Measurements from ENCODE around the gene ZBP1.
A peak's percentile ranks its signal among the peaks of the same experiment; 100 is the strongest.

The ZBP1 gene

GRCh38 chr20:57657535-57658446, 37.6 kb upstream of the ZBP1 start:
- no peak for DNase-seq

GRCh38 chr20:57656821-57657534, 36.8 kb upstream of the ZBP1 start:
- no peak for DNase-seq

GRCh38 chr20:57656252-57656820, 36.1 kb upstream of the ZBP1 start:
- DNase-seq = no peak

GRCh38 chr20:57655809-57656155, 35.6 kb upstream of the ZBP1 start:
- DNase-seq = no peak

GRCh38 chr20:57654998-57655808, 35.0 kb upstream of the ZBP1 start:
- DNase-seq = no peak

- peak; percentile 22 for DNase-seq
These were observed 34.3 kb upstream of the ZBP1 start for GRCh38 chr20:57654363-57654997.

- DNase-seq = no peak
These were observed 33.7 kb upstream of the ZBP1 start for GRCh38 chr20:57653910-57654309.

GRCh38 chr20:57653546-57653900, 33.3 kb upstream of the ZBP1 start:
- DNase-seq = no peak

GRCh38 chr20:57652606-57653545, 32.6 kb upstream of the ZBP1 start:
- DNase-seq = no peak

- DNase-seq = no peak
These were observed 31.8 kb upstream of the ZBP1 start for GRCh38 chr20:57651881-57652605.

- DNase-seq = no peak
These were observed 30.7 kb upstream of the ZBP1 start for GRCh38 chr20:57650756-57651483.

GRCh38 chr20:57650266-57650665, 30.0 kb upstream of the ZBP1 start:
- DNase-seq = no peak

GRCh38 chr20:57649617-57650015, 29.4 kb upstream of the ZBP1 start:
- DNase-seq = no peak

- no peak for DNase-seq
These were observed 28.8 kb upstream of the ZBP1 start for GRCh38 chr20:57648878-57649616.

- no peak for DNase-seq
These were observed 27.9 kb upstream of the ZBP1 start for GRCh38 chr20:57647933-57648785.

- no peak for DNase-seq
These were observed 27.0 kb upstream of the ZBP1 start for GRCh38 chr20:57647006-57647932.

GRCh38 chr20:57638895-57639236, 18.6 kb upstream of the ZBP1 start:
- no peak for DNase-seq
